NCI-H2227 (cell line): ENCODE data around the gene WSCD2.
A peak's percentile ranks its signal among the peaks of the same experiment; 100 is the strongest.
"Not testable (repeated sequence)": the region's sequence is repeated elsewhere in the genome, so short reads cannot be mapped to it uniquely, and the experiment has no call there.

ENCODE experiments used
- DNase-seq: peaks from one replicate; lab custom pipeline; 2025; ENCODE audit not compliant: unreplicated experiment; lab: John Stamatoyannopoulos, UW

WSCD2 gene

GRCh38 chr12:108193493-108193892, 64.4 kb downstream of the WSCD2 start:
- no peak for DNase-seq

- DNase-seq: peak; percentile 61
Observed at GRCh38 chr12:108193917-108194316, 64.8 kb downstream of the WSCD2 start.

GRCh38 chr12:108194585-108194984, 65.5 kb downstream of the WSCD2 start:
- no peak for DNase-seq

DNA sequence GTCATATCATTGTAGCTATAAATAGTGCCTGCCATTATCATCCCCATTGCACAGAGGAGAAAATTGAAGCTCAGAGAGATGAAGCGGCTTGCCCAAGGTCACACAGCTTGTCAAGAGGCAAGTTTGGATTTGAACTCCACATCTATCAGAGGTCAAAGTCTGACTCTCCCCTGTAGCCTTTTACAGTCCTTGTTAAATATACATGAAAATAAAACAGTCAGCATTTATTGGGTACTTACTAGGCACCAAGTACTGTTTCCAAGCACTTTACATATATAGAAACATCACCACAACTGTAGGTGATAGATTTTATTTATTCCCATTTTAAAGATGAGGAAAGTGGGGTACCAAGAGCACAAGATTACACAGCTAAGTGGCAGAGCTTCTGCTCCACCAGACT, 67.2 kb downstream of the WSCD2 start:
- DNase-seq: no peak

- no peak for DNase-seq
Observed at GRCh38 chr12:108196921-108197320, 67.8 kb downstream of the WSCD2 start.

GRCh38 chr12:108198043-108198442, 69.0 kb downstream of the WSCD2 start:
- no peak for DNase-seq

DNA sequence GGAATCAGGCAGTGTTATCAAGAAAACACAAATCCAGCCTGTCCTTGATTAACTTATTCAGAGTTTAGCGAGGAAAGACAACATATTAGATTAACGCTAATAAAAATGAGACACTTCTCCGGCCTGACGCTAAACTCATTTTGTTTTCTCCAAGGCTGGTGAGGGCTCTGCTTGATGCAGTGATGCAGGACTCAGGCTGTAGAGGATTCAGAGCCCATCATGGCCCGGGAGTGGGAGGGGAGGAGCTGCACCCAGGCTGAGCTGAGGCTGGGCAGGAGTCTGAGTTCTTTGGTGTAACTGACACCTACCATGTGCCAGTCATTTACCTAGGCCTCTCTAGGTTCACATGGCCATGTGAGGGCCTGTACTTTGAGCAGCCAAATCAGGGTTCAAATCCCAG, 70.0 kb downstream of the WSCD2 start:
- DNase-seq: no peak

DNA sequence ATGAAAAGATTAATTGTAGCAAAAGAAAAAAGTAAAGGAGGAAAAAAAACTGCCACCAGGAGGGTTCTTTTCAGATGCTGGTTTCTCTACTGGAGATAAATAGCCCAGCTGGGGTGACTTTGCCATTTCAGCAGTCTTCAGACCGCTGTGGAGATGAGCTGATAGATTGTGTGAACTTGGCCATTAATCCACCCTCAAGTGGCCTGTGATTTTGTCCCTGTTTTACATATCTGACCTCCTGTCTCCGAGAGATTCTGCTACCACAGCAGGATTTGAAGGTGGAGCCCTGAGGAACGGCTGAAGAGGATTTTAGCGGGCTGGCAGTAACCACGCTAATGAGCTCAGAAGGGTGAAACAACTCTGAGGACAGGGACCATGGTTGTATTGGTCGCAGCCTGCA, 72.7 kb downstream of the WSCD2 start:
- no peak for DNase-seq

DNA sequence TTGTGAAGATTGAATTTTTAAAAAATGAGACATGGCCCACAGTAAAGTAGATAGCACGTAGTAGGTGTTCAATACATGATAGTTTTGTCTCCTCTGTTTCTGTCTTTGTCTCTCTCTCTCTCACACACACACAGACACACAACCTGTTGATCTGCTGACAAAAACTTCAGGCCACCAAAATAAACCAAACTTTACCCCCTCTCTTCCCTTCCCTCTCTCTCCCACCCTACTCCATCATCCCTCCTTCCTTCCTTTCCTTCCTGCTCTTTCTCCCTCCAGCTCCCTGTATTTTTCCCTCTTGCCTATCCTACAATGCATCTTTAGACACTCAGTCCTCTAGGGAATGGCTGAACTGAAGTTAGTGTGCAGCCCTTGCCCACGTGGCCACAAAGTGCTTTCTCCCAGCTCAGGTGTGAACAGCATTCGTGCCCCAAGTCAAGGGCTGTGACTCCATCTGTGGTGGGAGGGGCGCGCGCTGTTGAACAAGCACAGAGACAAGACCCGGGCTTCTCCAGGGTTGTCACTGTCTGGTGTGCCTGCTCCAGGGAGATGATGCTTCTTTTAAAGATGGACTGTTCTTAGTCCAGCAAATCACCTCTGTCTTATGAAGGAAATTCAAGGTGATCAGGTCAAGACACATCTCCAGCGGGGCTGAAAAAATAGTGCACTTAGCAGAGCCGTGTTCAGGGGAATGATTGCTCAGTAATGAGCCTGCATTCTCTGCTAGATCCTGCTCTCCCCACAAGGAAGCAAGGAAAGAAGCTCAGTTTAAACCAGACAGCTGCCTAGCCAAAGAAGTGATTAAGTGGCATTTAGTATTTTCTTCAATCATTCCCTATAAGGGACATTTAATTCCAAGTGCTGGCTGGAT, 75.3 kb downstream of the WSCD2 start:
- DNase-seq: peak; percentile 69

DNA sequence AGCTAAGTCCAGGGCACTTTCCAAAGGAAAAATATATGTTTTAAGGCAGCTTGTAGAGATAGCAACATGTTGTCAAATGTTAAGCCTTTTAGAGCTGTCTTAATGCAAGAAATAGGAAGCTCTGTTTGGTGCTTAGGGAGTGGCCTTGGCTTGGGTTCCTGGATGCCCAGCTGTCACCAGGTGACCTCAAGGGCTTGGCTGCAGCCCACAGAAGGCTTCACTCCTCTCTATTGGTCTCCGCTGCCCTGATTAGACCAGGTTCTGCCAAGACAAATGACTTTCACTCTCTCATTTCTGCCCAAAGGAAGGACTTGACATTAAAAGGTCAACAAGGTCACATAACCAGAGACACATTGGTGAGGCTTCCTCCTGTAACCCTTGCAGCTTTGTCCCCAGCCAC, 76.8 kb downstream of the WSCD2 start:
- no peak for DNase-seq

- DNase-seq: no peak
Observed at GRCh38 chr12:108207791-108208730, 79.0 kb downstream of the WSCD2 start.

DNA sequence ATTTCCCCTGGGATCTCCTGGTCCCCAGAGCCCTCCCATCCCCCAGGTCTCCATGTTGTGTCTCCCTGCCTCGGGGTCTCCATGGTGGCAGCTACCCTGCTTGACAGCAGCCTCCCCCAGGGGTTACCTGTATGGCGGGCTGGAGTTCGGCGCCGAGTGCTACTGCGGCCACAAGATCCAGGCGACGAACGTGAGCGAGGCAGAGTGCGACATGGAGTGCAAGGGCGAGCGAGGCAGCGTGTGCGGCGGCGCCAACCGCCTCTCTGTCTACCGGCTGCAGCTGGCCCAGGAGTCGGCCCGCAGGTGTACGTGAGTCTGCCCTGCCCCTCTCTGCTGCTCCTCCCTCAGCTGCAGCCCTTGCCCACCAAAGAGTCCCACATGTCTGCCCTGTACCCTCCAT, 80.9 kb downstream of the WSCD2 start:
- no peak for DNase-seq

- no peak for DNase-seq
Observed at GRCh38 chr12:108211157-108211556, 82.1 kb downstream of the WSCD2 start.

DNA sequence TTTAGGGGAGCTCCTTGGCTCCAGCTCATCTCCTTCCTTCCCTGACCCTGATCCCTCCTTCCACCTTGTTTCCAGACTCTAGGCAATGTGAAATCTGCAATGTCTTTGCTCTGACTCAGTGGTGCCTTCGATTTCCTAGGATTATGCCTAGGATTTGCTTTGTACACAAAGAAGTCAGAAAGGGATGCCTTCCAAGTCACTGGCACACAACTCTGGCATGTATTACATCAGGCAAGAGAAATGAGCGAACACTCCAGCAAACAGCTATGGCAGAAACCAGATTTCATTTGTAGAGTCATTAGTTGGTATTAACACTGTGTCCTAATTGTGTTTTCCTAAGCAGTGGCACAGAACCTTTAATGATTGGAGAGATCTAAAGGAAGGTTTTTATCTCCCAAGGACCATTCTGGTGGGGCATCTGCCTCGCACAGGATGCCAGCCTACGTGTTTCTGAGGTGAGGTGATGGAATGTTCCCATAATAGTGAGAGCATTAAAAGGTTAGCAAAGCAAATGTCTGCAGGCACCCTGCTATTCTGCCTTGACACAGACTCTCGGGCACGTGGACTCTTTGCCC, 84.9 kb downstream of the WSCD2 start:
- no peak for DNase-seq

DNA sequence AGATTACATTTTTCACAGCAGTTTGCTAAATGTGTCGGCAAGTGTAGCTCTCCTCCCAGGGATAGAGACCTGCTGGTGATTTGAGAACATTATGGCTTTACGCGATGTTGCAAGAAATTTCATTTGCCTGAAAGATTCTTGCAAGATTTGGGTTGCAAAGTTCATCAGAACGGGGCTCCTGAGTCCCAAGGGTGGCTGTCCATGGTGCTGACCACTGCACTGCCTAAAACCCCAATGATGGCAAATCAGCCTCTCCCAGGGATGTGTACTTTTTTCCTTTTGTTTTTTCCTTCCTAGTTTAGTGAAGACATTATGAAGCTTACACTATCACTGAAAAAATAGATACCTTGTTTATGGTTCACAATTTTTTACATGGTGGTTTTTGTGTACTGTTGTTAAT, 85.4 kb downstream of the WSCD2 start:
- no peak for DNase-seq

DNA sequence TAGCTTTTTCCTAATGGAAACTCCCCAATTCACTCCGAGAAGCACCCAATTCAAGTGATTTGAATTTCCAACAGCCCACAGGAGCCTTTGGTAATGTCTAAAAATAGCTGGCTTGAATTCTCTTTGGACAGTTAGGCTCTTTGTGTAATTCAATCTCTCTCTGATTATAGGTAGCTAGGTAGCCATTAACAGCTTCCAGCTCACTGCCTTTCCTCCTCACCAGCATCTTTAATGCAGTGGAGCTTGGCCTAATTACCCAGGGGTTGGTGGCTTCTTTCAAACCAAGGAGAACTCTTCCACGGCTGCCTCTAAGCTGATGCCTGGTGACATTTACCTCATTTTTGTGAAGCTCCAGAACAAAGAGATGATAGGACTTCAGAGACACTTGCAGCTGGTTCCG, 86.4 kb downstream of the WSCD2 start:
- peak; percentile 84 for DNase-seq

DNA sequence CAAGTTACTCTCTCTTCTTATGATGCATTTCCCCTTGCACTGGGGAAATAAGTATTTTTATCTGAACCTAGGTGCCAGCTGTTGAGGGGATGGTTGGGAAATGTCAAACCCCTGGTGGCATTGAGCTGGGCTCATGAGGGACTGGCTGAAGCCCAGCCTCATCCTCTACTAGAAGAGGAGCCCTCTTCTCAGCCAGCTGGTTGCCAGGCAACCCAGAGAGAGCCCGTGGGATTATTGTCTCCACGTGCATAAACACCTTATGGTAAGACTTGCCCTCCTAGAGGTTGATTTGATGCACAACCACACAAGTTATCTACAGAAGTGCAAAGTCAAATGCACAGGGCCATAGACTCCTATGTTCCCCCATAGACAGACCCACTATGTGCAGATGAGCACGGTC, 89.8 kb downstream of the WSCD2 start:
- DNase-seq: peak; percentile 31

- not testable (repeated sequence) for DNase-seq
Observed at GRCh38 chr12:108225101-108225500, 96.0 kb downstream of the WSCD2 start.

DNA sequence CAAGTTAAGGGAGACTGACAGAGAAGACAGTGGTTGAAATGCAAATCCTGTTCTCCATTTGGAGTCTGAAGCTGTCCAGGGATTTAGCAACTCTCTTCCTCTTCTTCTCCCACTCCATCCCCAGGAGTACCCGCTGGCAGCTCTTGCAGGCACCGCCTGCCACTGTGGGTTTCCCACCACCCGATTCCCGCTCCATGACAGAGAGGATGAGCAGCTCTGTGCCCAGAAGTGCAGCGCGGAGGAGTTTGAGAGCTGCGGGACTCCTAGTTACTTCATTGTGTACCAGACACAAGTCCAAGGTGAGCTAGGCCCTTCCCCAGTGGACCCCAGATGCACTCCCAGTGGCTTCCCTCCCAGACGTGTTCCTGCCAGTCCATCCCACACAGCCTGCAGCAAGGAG, 97.8 kb downstream of the WSCD2 start:
- no peak for DNase-seq

- DNase-seq: no peak
Observed at GRCh38 chr12:108228746-108229145, 99.7 kb downstream of the WSCD2 start.

DNA sequence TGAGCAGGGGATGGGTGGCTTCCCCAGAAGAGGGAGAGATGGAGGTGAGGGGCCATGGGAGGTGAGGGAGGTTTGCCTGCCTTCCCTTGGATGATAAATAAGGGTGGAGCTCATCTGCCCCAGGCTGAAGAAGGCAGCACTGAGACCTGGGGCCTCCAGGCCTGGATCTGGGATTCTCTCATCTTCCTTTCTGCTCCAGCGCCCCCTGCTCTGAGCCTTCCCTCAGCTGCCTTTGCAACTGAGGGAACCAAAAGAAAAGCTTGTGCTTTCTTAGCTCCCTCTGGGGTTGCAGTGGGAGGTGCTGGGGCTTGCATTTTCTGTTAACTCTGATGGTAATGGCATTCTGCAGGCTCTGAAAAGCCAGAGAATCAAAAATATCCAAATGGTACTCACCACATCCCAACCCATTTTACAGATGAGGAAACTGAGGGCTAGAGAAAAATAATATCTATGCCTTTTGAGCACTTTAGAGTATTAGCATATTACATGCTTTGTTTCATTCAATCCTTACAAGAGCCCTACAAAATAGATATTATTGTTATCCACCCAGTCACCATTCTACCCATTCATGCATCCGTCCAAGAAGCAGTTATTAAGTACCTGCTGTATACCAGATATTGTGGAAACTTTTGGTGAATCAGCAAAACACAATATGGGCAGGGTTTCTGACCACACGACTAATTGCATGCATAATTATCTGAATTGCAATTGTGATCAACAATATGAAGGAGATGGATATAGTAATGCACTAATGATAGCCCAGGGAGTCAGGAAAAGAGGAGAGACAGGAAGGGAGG, 102.2 kb downstream of the WSCD2 start:
- no peak for DNase-seq
